ENCODE measurements around the gene PHF1. TPM values are rescaled to one million over a fixed set of nuclear protein-coding genes. Genes with fewer than 3 reads are reported as not detected.

Gene PHF1
- total RNA-seq, 1 experiment from 2014 or later, result 47.6 TPM

GRCh38 chr6:33433001-33433543 is 22.3 kb downstream of the PHF1 start:
- TF ChIP-seq EZH2 (IDR thresholded peaks at IDR 0.05; ENCODE audit: low read depth) (no peak), CTCF (conservative IDR thresholded peaks at IDR 0.05) (no peak)
- no TSS peak for BruUV-seq (replicated peaks)

GRCh38 chr6:33433544-33434191 is 22.9 kb downstream of the PHF1 start:
- H3K27ac ChIP-seq, result no peak overlapping the region
- intact Hi-C loops (cut with micrococcal nuclease; ENCODE audit: unreplicated experiment), result no loop called here
- no peak for TF ChIP-seq CTCF (conservative IDR thresholded peaks at IDR 0.05)
- ChIA-PET POLR2A (ENCODE audit: unreplicated experiment) (no interaction called here), CTCF (no interaction called here)
- no peaks in the 10 kb centered on the region for H3K27me3 ChIP-seq (ENCODE audit: insufficient read depth, low read depth)
- no peaks in the 10 kb centered on the region for H3K36me3 ChIP-seq (ENCODE audit: low read depth)
- no TSS peak for BruUV-seq (replicated peaks)
- H2AFZ ChIP-seq, result no peak overlapping the region
- H3K9me2 ChIP-seq (ENCODE audit: insufficient read depth), result no peaks in the 10 kb centered on the region
- no peaks in the 10 kb centered on the region for H3K79me2 ChIP-seq (ENCODE audit: low read depth)
- no peak overlapping the region for H3K4me3 ChIP-seq
- H4K20me1 ChIP-seq (ENCODE audit: insufficient read depth), result no peaks in the 10 kb centered on the region
- H3K4me1 ChIP-seq (replicated peaks; ENCODE audit: insufficient read depth), result no peaks in the 10 kb centered on the region
- no peak for DNase-seq
- H3K4me2 ChIP-seq, result no peak overlapping the region
- H3K9me3 ChIP-seq (ENCODE audit: insufficient read depth, low read depth), result no peaks in the 10 kb centered on the region
- peaks cover 9% of the 10 kb centered on the region; the same call in 1 of the 2 replicates for H3F3A ChIP-seq (ENCODE audit: insufficient read depth, low read depth)

More at GRCh38 chr6:33433001-33433543, 22.3 kb downstream of the PHF1 start:
- Histone ChIP-seq H3K9me2 (ENCODE audit: insufficient read depth) (no peaks in the 10 kb centered on the region), H4K20me1 (ENCODE audit: insufficient read depth) (no peaks in the 10 kb centered on the region), H3K36me3 (ENCODE audit: low read depth) (no peaks in the 10 kb centered on the region), H2AFZ (no peak overlapping the region), H3K27me3 (ENCODE audit: insufficient read depth, low read depth) (no peaks in the 10 kb centered on the region), H3K4me1 (replicated peaks; ENCODE audit: insufficient read depth) (no peaks in the 10 kb centered on the region), H3K27ac (no peak overlapping the region), H3K9me3 (ENCODE audit: insufficient read depth, low read depth) (no peaks in the 10 kb centered on the region), H3F3A (ENCODE audit: insufficient read depth, low read depth) (peaks cover 14% of the 10 kb centered on the region; the same call in 1 of the 2 replicates), H3K4me3 (no peak overlapping the region), H3K79me2 (ENCODE audit: low read depth) (no peaks in the 10 kb centered on the region), H3K4me2 (no peak overlapping the region)
- intact Hi-C loops (cut with micrococcal nuclease; ENCODE audit: unreplicated experiment), result no loop called here
- CTCF ChIA-PET, result no interaction called here
- DNase-seq, result no peak
- POLR2A ChIA-PET (ENCODE audit: unreplicated experiment), result no interaction called here

- Histone ChIP-seq H2AFZ (no peak overlapping the region), H3K4me2 (no peak overlapping the region), H3K4me3 (no peak overlapping the region), H3K9me3 (ENCODE audit: insufficient read depth, low read depth) (no peaks in the 10 kb centered on the region), H3K4me1 (replicated peaks; ENCODE audit: insufficient read depth) (no peaks in the 10 kb centered on the region), H3K27ac (no peak overlapping the region), H3F3A (ENCODE audit: insufficient read depth, low read depth) (no peaks in the 10 kb centered on the region; the same call in 1 of the 2 replicates), H3K27me3 (ENCODE audit: insufficient read depth, low read depth) (no peaks in the 10 kb centered on the region), H3K79me2 (ENCODE audit: low read depth) (no peaks in the 10 kb centered on the region), H3K9me2 (ENCODE audit: insufficient read depth) (no peaks in the 10 kb centered on the region), H4K20me1 (ENCODE audit: insufficient read depth) (no peaks in the 10 kb centered on the region), H3K36me3 (ENCODE audit: low read depth) (no peaks in the 10 kb centered on the region)
- no TSS peak for BruUV-seq (replicated peaks)
- intact Hi-C loops (cut with micrococcal nuclease; ENCODE audit: unreplicated experiment), result no loop called here
- ChIA-PET CTCF (no interaction called here), POLR2A (ENCODE audit: unreplicated experiment) (interaction anchor here (0.6 kb wide), 1 partner anchor 25 kb away, joined by 4 read pairs; no protein-coding TSS in a partner anchor)
- no peak for DNase-seq
- TF ChIP-seq EZH2 (IDR thresholded peaks at IDR 0.05; ENCODE audit: low read depth) (no peak), CTCF (conservative IDR thresholded peaks at IDR 0.05) (no peak)
These were observed 24.1 kb downstream of the PHF1 start for GRCh38 chr6:33434961-33435360.

Data from PC-9 (cell line).